H9 (cell line): Measurements from ENCODE around the gene DIP2C. TPM values are rescaled to one million over a fixed set of nuclear protein-coding genes. Genes with fewer than 3 reads are reported as not detected.

Source experiments
- DNase-seq: peaks from one replicate; pipeline ENCODE4 v3.0.0-alpha.2; 2017
- H2AFZ ChIP-seq: one replicate; pipeline ENCODE4 v1.6.1; 2013; ENCODE audit warnings: mild to moderate bottlenecking, low read length, control low read depth, moderate library complexity
- H2AK5ac ChIP-seq: 2 replicates; pipeline ENCODE4 v1.6.1; 2013; ENCODE audit warnings: low read length, control low read depth, mixed read lengths; ENCODE audit not compliant: insufficient read length
- H2BK120ac ChIP-seq: one replicate; pipeline ENCODE4 v1.6.1; 2013; ENCODE audit warnings: low read depth, mild to moderate bottlenecking, low read length, control low read depth, inconsistent platforms; ENCODE audit not compliant: poor library complexity, severe bottlenecking
- H2BK12ac ChIP-seq: 2 replicates; pipeline ENCODE4 v1.6.1; 2013; ENCODE audit warnings: low read length, control low read depth, mixed read lengths, low read depth; ENCODE audit not compliant: insufficient read length
- H2BK15ac ChIP-seq: 2 replicates; pipeline ENCODE4 v1.6.1; 2013; ENCODE audit warnings: low read depth, low read length, control low read depth
- H2BK20ac ChIP-seq: one replicate; pipeline ENCODE4 v1.6.1; 2013; ENCODE audit warnings: low read depth, mild to moderate bottlenecking, low read length, control low read depth, inconsistent platforms; ENCODE audit not compliant: poor library complexity, severe bottlenecking
- H2BK5ac ChIP-seq: 2 replicates; pipeline ENCODE4 v1.6.1; 2013; ENCODE audit warnings: low read length, control low read depth, mixed read lengths; ENCODE audit not compliant: insufficient read length
- H3K14ac ChIP-seq: 2 replicates; pipeline ENCODE4 v1.6.1; 2013; ENCODE audit warnings: low read length, control low read depth; ENCODE audit not compliant: insufficient read depth
- H3K18ac ChIP-seq: 2 replicates; pipeline ENCODE4 v1.6.1; 2013; ENCODE audit warnings: low read depth, mild to moderate bottlenecking, mixed read lengths, low read length, control low read depth; ENCODE audit not compliant: insufficient read length
- H3K23ac ChIP-seq: 2 replicates; pipeline ENCODE4 v1.6.1; 2013; ENCODE audit warnings: low read length, control low read depth, mixed read lengths, low read depth; ENCODE audit not compliant: insufficient read length
- H3K23me2 ChIP-seq: 2 replicates; pipeline ENCODE4 v1.6.1; 2013; ENCODE audit warnings: low read depth, mild to moderate bottlenecking, mixed read lengths, low read length, control low read depth; ENCODE audit not compliant: insufficient read length, poor library complexity, severe bottlenecking
- H3K27ac ChIP-seq: 2 replicates; pipeline ENCODE4 v1.5.1; 2013; ENCODE audit warnings: low read length, control low read depth, mixed read lengths, low read depth; ENCODE audit not compliant: insufficient read length
- H3K27me3 ChIP-seq: 2 replicates; pipeline ENCODE4 v1.6.1; 2013; ENCODE audit warnings: low read length, control low read depth, inconsistent platforms; ENCODE audit not compliant: insufficient read depth
- H3K4ac ChIP-seq: 2 replicates; pipeline ENCODE4 v1.6.1; 2013; ENCODE audit warnings: low read depth, mild to moderate bottlenecking, control low read depth, inconsistent platforms, low read length, moderate library complexity
- H3K4me1 ChIP-seq: 2 replicates; pipeline ENCODE4 v1.6.1; 2013; ENCODE audit warnings: low read length, control low read depth, inconsistent platforms; ENCODE audit not compliant: insufficient read depth
- H3K4me2 ChIP-seq: 2 replicates; pipeline ENCODE4 v1.6.1; 2013; ENCODE audit warnings: low read length, control low read depth, mixed read lengths; ENCODE audit not compliant: insufficient read length, insufficient read depth
- H3K56ac ChIP-seq: 2 replicates; pipeline ENCODE4 v1.6.1; 2013; ENCODE audit warnings: low read depth, mild to moderate bottlenecking, mixed read lengths, low read length, control low read depth; ENCODE audit not compliant: insufficient read length
- H3K79me1 ChIP-seq: 2 replicates; pipeline ENCODE4 v1.6.1; 2013; ENCODE audit warnings: low read depth, mild to moderate bottlenecking, moderate library complexity, low read length, control low read depth, inconsistent platforms; ENCODE audit not compliant: insufficient read depth, poor library complexity, severe bottlenecking
- H3K79me2 ChIP-seq: 2 replicates; pipeline ENCODE4 v1.6.1; 2013; ENCODE audit warnings: low read length, control low read depth, inconsistent platforms; ENCODE audit not compliant: insufficient read depth
- H3K9ac ChIP-seq: 2 replicates; pipeline ENCODE4 v1.6.1; 2013; ENCODE audit warnings: low read length, control low read depth, mixed read lengths; ENCODE audit not compliant: insufficient read length; ENCODE audit errors: extremely low read depth
- H3K9me3 ChIP-seq: one replicate; pipeline ENCODE4 v1.6.1; 2013; ENCODE audit warnings: low read depth, low read length, inconsistent platforms; ENCODE audit not compliant: control insufficient read depth
- H3T11ph ChIP-seq: one replicate; pipeline ENCODE4 v1.6.1; 2013; ENCODE audit warnings: mild to moderate bottlenecking, low read length, control low read depth, inconsistent platforms
- H4K20me1 ChIP-seq: one replicate; pipeline ENCODE4 v1.6.1; 2013; ENCODE audit not compliant: control insufficient read depth, insufficient read length, insufficient read depth
- H4K5ac ChIP-seq: 2 replicates; pipeline ENCODE4 v1.6.1; 2013; ENCODE audit warnings: low read depth, mild to moderate bottlenecking, mixed read lengths, low read length, control low read depth; ENCODE audit not compliant: insufficient read length
- H4K8ac ChIP-seq: replicated peaks from 2 replicates; pipeline ENCODE4 v1.6.1; 2013; ENCODE audit warnings: low read length, control low read depth, mixed read lengths, low read depth; ENCODE audit not compliant: insufficient read length
- H4K91ac ChIP-seq: 2 replicates; pipeline ENCODE4 v1.6.1; 2013; ENCODE audit warnings: low read depth, mild to moderate bottlenecking, moderate library complexity, mixed read lengths, low read length, control low read depth; ENCODE audit not compliant: insufficient read length
- H3K27ac Mint-ChIP-seq, 3 experiments: 2 replicates in 2 of 3; 3 replicates in 1 of 3; pipeline ENCODE4 v1.8.0; 2020 to 2021; ENCODE audit warnings: mixed read lengths in 3 of 3, mild to moderate bottlenecking in 1 of 3, moderate library complexity in 1 of 3
- H3K27me3 Mint-ChIP-seq: 2 replicates; pipeline ENCODE4 v1.8.0; 2021; ENCODE audit warnings: low read depth, mild to moderate bottlenecking, moderate library complexity, mixed read lengths
- H3K36me3 Mint-ChIP-seq, 3 experiments: 2 replicates in 2 of 3; 3 replicates in 1 of 3; pipeline ENCODE4 v1.8.0; 2020 to 2021; ENCODE audit warnings: low read depth in 3 of 3, mixed read lengths in 3 of 3; ENCODE audit not compliant: insufficient read depth in 1 of 3
- H3K4me1 Mint-ChIP-seq, 2 experiments: 2 replicates each; pipeline ENCODE4 v1.8.0; 2020; ENCODE audit warnings: mixed read lengths in 2 of 2
- H3K4me3 Mint-ChIP-seq, 2 experiments: 2 replicates in 1 of 2; 3 replicates in 1 of 2; pipeline ENCODE4 v1.8.0; 2020 to 2021; ENCODE audit warnings: mild to moderate bottlenecking in 2 of 2, mixed read lengths in 2 of 2, moderate library complexity in 1 of 2
- H3K9me3 Mint-ChIP-seq, 2 experiments: 2 replicates in 1 of 2; 3 replicates in 1 of 2; pipeline ENCODE4 v1.8.0; 2020; ENCODE audit warnings: mild to moderate bottlenecking in 2 of 2, mixed read lengths in 2 of 2, moderate library complexity in 1 of 2
- WGBS: extraction: QIAGEN DNeasy Blood & Tissue Kit; methylation state at CpG from one replicate; pipeline ENCODE4 v1.1.7; 2013; ENCODE audit warnings: missing lambda C conversion rate, low lambda C conversion rate, mixed read lengths; ENCODE audit not compliant: insufficient read length; ENCODE audit errors: extremely low coverage; 5-methylcytosine and 5-hydroxymethylcytosine counted together
- total RNA-seq: library from RNA; stranded (reverse); gene quantifications from 2 replicates; pipeline ENCODE4 v1.2.1, GENCODE V29; 2021
- TF ChIP-seq, protein P1 (sequence below): fragments of 200-600 bp; sonication (generic); conservative IDR thresholded peaks from 3 replicates; pipeline ENCODE4 v1.8.0; 2021; ENCODE audit warnings: antibody characterized with exemption, mild to moderate bottlenecking

The DIP2C gene
- total RNA-seq, 1 experiment from 2014 or later, result 7.9 TPM

DNA sequence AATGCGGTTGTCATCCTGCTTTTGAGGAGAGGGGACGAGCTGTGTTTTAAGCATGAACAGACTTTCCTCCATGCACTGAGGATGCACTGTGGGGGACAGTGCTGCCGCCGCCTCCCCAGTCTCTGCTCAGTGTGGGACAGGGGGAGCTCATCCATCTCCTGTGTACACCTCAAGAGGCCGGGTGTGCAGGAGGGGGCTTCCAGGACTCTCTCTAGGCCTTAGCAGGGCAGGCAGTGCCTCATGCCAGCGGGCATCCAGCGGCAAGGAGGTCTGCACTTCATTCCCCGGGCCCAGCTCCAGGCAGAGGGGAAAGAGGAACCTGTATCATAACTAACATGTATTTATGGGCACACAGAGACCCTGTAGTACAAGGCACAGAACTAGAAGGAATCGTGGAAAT is 89.7 kb downstream of the DIP2C start:
- no peak overlapping the region for H2BK15ac ChIP-seq
- no peak overlapping the region for H2BK20ac ChIP-seq
- no peak overlapping the region for H3K23ac ChIP-seq
- Mint-ChIP-seq H3K4me1 (peaks cover 25 to 34% of the 10 kb centered on the region in 2 experiments), H3K27me3 (no peaks in the 10 kb centered on the region), H3K9me3 (no peaks in the 10 kb centered on the region), H3K4me3 (no peak overlapping the region), H3K27ac (no peak overlapping the region), H3K36me3 (0 out of 7 replicates have a peak, but pooled peaks cover 0 to 4% (median 0%) of the 10 kb centered on the region in 3 experiments)
- WGBS, result no CpG with 5 or more reads among the region's 9 CpGs
- no peaks in the 10 kb centered on the region for H4K20me1 ChIP-seq
- no peak overlapping the region for H3K18ac ChIP-seq
- no peak for DNase-seq
- no peaks in the 10 kb centered on the region for H3K79me1 ChIP-seq
- no peaks in the 10 kb centered on the region; the same call in 1 of the 2 replicates for H3K4me1 ChIP-seq
- no peak overlapping the region for H2BK5ac ChIP-seq
- H3K9me3 ChIP-seq, result no peaks in the 10 kb centered on the region
- H3K56ac ChIP-seq, result no peak overlapping the region
- H2AK5ac ChIP-seq, result no peak overlapping the region
- no peak overlapping the region for H3K9ac ChIP-seq
- H3K23me2 ChIP-seq, result no peaks in the 10 kb centered on the region
- no peak overlapping the region for H4K8ac ChIP-seq
- no peaks in the 10 kb centered on the region; the same call in 1 of the 2 replicates for H3K79me2 ChIP-seq
- H2BK120ac ChIP-seq, result no peak overlapping the region
- TF ChIP-seq, protein P1, sequence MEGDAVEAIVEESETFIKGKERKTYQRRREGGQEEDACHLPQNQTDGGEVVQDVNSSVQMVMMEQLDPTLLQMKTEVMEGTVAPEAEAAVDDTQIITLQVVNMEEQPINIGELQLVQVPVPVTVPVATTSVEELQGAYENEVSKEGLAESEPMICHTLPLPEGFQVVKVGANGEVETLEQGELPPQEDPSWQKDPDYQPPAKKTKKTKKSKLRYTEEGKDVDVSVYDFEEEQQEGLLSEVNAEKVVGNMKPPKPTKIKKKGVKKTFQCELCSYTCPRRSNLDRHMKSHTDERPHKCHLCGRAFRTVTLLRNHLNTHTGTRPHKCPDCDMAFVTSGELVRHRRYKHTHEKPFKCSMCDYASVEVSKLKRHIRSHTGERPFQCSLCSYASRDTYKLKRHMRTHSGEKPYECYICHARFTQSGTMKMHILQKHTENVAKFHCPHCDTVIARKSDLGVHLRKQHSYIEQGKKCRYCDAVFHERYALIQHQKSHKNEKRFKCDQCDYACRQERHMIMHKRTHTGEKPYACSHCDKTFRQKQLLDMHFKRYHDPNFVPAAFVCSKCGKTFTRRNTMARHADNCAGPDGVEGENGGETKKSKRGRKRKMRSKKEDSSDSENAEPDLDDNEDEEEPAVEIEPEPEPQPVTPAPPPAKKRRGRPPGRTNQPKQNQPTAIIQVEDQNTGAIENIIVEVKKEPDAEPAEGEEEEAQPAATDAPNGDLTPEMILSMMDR, result no peak
- H3K14ac ChIP-seq, result peak overlapping the region; percentile 32
- H2BK12ac ChIP-seq, result no peak overlapping the region
- H3K4ac ChIP-seq, result no peak overlapping the region
- no peak overlapping the region for H3K27ac ChIP-seq
- no peak overlapping the region for H4K91ac ChIP-seq
- no peak overlapping the region for H3K4me2 ChIP-seq
- no peak overlapping the region for H4K5ac ChIP-seq
- H2AFZ ChIP-seq, result no peak overlapping the region
- H3T11ph ChIP-seq, result no peak overlapping the region
- no peaks in the 10 kb centered on the region; the same call in 1 of the 2 replicates for H3K27me3 ChIP-seq
